Adrenal gland (tissue), 5 donors: ENCODE data around the gene SLC7A14.

Source experiments
- POLR2A ChIP-seq, 2 donors: fragments of 450-650 bp; IDR thresholded peaks; one replicate each; pipeline ENCODE4 v1.6.1; 2017; ENCODE audit warnings: antibody characterized with exemption in 2 of 2, mild to moderate bottlenecking in 2 of 2, moderate library complexity in 1 of 2
- TF ChIP-seq, protein P1 (sequence below), 6 experiments: fragments of 450-650 bp in 4 of 6; fragments of 200-600 bp in 2 of 6; sonication (generic) in 1 of 6; IDR thresholded peaks; 1 replicate in 5 of 6; 2 replicates in 1 of 6; pipeline versions ENCODE4 v1.5.1 to v1.8.0; 2016 to 2021; ENCODE audit warnings: antibody characterized with exemption in 6 of 6, mild to moderate bottlenecking in 2 of 6, moderate library complexity in 1 of 6
- donor health status: DM: no; HTN: no; CAD: no.

DNA sequence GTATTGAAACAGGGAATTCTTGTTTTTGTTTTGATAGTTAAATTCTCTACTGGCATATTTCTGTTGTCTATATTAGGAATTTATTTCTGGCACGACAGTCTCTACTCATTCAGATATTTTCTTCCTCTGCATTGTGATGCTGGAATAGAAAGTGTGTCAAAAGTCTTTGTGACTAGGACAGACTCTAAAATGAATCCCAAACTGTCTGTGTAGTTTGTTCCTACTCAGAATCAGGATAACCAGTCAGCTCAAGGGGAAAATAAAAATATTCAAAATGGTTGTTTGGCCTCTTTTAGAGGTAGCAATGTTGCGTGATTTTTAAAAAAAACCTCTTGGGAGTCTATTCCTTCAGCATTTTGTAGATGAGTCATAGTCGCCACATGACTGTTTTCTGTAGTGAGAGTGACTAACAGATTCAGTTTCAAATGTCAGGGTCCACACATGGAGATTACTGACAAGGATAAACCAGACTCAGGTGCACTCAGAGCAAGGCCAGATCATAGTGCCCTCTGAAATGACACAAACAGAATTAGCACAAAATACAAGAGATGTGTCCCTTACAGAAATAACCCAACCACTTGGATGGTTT, 13.1 kb downstream of the SLC7A14 start:
- TF ChIP-seq, protein P1, sequence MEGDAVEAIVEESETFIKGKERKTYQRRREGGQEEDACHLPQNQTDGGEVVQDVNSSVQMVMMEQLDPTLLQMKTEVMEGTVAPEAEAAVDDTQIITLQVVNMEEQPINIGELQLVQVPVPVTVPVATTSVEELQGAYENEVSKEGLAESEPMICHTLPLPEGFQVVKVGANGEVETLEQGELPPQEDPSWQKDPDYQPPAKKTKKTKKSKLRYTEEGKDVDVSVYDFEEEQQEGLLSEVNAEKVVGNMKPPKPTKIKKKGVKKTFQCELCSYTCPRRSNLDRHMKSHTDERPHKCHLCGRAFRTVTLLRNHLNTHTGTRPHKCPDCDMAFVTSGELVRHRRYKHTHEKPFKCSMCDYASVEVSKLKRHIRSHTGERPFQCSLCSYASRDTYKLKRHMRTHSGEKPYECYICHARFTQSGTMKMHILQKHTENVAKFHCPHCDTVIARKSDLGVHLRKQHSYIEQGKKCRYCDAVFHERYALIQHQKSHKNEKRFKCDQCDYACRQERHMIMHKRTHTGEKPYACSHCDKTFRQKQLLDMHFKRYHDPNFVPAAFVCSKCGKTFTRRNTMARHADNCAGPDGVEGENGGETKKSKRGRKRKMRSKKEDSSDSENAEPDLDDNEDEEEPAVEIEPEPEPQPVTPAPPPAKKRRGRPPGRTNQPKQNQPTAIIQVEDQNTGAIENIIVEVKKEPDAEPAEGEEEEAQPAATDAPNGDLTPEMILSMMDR (IDR thresholded peaks at IDR 0.05), result no peak
- no peak for TF ChIP-seq POLR2A (IDR thresholded peaks at IDR 0.05)
